Head of caudate nucleus (tissue), 42 donors: ENCODE data around the gene DNAJC1.
"Not testable (repeated sequence)": the region's sequence is repeated elsewhere in the genome, so short reads cannot be mapped to it uniquely, and the experiment has no call there.

Experiments used
- DNase-seq, 42 donors: peaks; one replicate each; pipeline versions ENCODE4 v3.0.0 to v3.0.0-alpha.2; 2020 to 2021; ENCODE audit warnings: mixed read lengths in 7 of 42
- intact Hi-C: fragments of 100-400 bp; cut with DNase I; formaldehyde crosslinking; loops from one replicate; pipeline ENCODE4 v1.15.0; 2022

DNAJC1 gene

DNA sequence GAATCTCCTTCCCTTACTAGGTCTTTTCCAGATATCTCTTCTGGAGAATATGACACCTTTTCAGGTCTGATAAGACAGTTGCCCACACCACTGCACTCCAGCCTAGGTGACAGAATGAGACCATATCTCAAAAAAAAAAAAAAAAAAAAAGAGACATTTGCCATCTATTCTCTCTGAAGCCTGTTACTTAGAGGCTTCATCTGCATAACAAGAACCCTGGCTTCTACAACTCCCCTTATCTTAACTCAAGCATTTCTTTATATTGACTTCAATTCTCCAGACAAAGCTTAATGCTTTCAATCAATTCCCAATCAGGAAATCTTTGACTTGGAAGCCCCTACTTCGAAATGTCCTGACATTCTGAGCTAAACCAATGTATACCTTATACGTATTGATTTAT, 134.4 kb downstream of the DNAJC1 start:
- DNase-seq, intact Hi-C loops: not testable (repeated sequence)

DNA sequence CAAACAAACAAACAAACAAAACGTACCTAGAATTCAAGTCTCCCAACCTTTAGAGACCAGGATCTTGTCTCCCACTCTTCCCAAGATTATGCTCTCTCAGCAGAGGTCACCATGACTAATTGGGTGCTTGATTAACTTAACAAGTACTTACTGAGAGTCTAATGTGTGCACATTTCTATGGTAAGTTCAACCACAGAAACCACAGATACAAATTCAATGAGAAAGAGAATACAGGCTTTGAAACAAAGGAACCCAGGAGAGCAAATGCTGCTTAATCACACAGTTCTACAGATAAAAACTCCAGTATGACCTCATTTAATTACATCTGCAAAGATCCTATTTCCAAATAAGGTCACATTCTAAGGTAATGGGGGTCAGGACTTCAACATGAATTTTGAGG, 142.8 kb downstream of the DNAJC1 start:
- no peak for DNase-seq
- intact Hi-C loops: no loop called here

- DNase-seq: no peak
- intact Hi-C loops: no loop called here
Observed at GRCh38 chr10:21858455-21858854, 145.1 kb downstream of the DNAJC1 start.

GRCh38 chr10:21849607-21850006, 153.9 kb downstream of the DNAJC1 start:
- intact Hi-C loops: no loop called here
- DNase-seq: no peak

GRCh38 chr10:21843645-21844044, 159.9 kb downstream of the DNAJC1 start:
- no peak for DNase-seq
- intact Hi-C loops: no loop called here

DNA sequence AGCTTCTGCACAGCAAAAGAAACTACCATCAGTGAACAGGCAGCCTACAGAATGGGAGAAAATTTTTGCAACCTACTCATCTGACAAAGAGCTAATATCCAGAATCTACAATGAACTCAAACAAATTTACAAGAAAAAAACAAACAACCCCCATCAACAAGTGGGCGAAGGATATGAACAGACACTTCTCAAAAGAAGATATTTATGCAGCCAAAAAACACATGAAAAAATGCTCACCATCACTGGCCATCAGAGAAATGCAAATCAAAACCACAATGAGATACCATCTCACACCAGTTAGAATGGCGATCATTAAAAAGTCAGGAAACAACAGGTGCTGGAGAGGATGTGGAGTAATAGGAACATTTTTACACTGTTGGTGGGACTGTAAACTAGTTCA, 162.3 kb downstream of the DNAJC1 start:
- intact Hi-C loops, DNase-seq: not testable (repeated sequence)

DNA sequence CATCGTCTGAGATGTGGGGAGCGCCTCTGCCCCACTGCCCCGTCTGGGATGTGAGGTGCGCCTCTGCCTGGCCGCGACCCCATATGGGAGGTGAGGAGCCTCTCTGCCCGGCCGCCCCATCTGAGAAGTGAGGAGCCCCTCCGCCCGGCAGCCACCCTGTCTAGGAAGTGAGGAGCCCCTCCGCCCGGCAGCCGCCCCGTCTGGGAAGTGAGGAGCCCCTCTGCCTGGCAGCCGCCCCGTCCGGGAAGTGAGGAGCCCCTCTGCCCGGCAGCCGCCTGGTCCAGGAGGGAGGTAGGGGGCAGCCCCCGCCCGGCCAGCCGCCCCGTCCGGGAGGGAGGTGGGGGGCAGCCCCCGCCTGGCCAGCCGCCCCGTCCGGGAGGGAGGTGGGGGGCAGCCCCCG, 166.0 kb downstream of the DNAJC1 start:
- peak in 1 of 42 donors; percentile 7 for DNase-seq
- intact Hi-C loops: not testable (repeated sequence)

DNA sequence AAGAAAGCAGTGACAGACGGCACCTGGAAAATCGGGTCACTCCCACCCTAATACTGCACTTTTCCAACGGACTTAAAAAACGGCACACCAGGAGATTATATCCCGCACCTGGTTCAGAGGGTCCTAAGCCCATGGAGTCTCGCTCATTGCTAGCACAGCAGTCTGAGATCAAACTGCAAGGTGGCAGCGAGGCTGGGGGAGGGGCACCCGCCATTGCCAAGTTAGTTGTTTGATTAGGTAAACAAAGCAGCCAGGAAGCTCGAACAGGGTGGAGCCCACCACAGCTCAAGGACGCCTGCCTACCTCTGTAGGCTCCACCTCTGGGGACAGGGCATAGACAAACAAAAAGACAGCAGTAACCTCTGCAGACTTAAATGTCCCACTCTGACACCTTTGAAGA, 169.0 kb downstream of the DNAJC1 start:
- DNase-seq, intact Hi-C loops: not testable (repeated sequence)

- DNase-seq: no peak
- intact Hi-C loops: no loop called here
Observed at GRCh38 chr10:21832821-21833130, 170.8 kb downstream of the DNAJC1 start.

GRCh38 chr10:21831986-21832820, 171.3 kb downstream of the DNAJC1 start:
- intact Hi-C loops: no loop called here
- no peak for DNase-seq

DNA sequence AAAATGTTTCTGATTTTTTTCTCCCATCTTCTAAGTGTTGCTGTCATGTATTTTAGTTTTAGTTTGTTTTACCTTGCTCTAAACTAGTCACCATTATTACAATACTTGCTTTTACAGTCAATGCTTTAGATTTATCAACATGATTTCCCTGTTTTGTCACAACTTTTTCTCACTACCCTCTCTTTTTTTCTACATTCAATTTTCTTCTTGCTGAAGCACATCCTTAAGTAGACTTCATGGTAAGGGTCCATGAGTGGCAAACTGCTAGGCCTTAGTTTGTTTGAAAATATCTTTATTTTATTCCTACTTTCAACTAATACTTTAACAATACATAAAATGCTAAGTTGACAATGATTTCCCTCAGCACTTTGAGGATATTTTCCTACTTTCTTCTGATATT, 173.5 kb downstream of the DNAJC1 start:
- intact Hi-C loops: no loop called here
- no peak for DNase-seq

GRCh38 chr10:21827308-21827707, 176.2 kb downstream of the DNAJC1 start:
- DNase-seq: no peak
- intact Hi-C loops: no loop called here

- DNase-seq: no peak
- intact Hi-C loops: no loop called here
Observed at GRCh38 chr10:21826725-21827124, 176.8 kb downstream of the DNAJC1 start.

DNA sequence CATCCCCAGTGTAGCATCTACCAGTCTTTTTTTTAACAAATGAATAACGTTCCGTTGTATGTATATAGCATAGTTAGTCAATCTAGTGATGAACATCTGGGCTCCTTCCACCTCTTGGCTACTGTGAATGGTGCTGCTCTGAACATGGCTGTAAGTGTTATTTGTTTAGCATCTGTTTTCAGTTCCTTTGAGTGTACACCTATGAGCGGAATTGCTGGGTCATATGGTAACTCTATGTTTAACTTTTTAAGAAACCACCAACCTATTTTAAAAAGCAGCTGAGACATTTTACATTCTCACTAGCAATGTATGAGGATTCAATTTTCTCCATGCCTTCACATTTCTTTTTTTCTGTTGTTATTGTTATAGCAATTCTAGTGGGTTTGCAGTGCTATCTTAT, 178.2 kb downstream of the DNAJC1 start:
- intact Hi-C loops: no loop called here

GRCh38 chr10:21824409-21824808, 179.1 kb downstream of the DNAJC1 start:
- no peak for DNase-seq
- intact Hi-C loops: no loop called here

More for the DNA sequence above, 178.2 kb downstream of the DNAJC1 start:
- DNase-seq: no peak

GRCh38 chr10:21823617-21824016, 179.9 kb downstream of the DNAJC1 start:
- DNase-seq: no peak
- intact Hi-C loops: no loop called here

DNA sequence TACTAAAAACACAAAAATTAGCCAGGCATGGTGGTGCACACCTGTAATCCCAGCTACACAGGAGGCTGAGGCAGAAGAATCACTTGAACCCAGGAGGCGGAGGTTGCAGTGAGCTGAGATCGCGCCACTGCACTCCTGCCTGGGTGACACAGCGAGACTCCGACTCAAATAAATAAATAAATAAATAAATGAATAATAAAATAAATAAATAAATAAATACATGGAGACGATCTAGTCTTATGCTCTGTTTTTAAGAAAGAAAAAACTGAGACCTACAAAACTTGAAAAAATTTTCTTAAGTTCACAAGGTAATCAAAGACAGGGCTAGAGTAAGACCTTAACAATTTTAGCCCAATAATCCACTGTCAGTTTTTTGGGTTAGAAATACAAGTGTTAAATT, 181.3 kb downstream of the DNAJC1 start:
- DNase-seq, intact Hi-C loops: not testable (repeated sequence)

- intact Hi-C loops: no loop called here
- DNase-seq: no peak
Observed at GRCh38 chr10:21820952-21821351, 182.6 kb downstream of the DNAJC1 start.

DNA sequence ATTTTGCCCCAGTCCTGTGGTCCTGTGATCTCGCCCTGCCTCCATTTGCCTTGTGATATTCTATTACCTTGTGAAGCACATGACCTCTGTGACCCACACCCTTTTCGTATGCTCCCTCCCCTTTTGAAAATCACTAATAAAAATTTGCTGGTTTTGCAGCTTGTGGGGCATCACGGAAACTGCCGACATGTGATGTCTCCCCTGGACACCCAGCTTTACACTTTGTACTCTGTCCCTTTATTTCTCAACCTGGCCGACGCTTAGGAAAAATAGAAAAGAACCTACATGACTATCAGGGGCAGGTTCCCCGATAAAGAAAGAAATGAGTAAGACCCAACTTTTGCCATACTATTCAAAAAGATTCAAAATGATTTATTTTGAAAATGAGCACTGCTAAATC, 185.1 kb downstream of the DNAJC1 start:
- intact Hi-C loops, DNase-seq: not testable (repeated sequence)

DNA sequence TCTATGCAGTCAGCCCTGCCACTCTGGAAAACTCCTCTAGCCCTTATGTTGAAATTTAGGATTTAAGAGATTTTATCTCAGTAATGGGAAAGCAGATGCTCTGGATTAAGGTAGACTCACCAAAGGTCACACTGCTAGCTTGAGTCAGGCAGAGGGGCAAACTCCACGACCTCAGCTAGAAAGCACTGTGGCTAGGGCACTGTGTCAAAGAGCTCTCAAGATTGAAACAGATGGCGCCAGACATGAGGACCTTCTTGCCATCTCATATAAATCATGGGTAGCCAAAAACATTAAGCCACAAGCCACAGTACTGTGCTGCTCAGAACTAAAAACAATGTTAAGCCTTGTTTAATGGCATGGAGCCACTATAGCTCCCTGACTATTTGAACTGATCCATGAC, 188.7 kb downstream of the DNAJC1 start:
- intact Hi-C loops: no loop called here
- no peak for DNase-seq

DNA sequence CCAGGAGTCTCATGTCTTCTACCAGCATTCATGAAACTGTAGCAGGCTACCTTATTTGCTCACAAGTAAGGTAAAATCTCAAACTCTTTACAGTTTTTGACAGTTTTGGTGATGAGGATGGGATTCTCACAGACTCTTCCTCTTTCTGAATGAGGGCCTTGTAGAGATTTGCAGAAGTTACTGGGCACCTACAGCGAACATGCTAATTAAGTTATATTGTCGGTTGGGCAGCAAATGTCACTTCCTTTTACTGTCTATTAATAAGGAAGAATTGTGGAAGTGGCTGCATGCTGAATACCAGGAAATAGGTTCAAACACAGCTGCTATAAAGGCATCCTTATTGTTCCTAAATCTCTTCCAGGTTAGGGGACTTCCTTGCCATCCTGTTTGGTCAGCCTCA, 189.6 kb downstream of the DNAJC1 start:
- intact Hi-C loops: no loop called here

DNA sequence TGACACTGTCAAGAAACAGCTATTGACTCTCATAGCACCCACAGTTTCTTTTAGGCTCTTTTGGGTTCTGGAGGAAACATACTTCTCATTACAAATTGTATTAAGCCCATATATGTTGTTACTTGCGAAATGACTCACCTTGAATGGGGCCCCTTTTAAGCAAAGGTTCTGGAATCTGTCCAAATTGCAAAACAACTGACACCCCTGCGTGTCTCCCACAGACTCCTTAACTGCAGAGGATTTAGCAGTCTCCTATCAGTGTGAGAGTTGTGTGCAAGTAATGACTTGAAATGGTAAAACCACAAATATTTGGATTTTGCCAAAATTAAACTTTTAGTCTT, 192.3 kb downstream of the DNAJC1 start:
- DNase-seq: no peak
- intact Hi-C loops: no loop called here

More for the DNA sequence above, 189.6 kb downstream of the DNAJC1 start:
- no peak for DNase-seq
